Urothelium cell line (cell line): ENCODE results near the gene GRAMD2B.

Source experiments
- DNase-seq: peaks from one replicate; pipeline ENCODE4 v3.0.0; 2011; ENCODE audit warnings: low spot score, mixed read lengths
- FAIRE-seq: peaks from 2 replicates; lab custom pipeline; 2011; peaks lifted over from hg19 to GRCh38; lab: Jason Lieb, UNC

The GRAMD2B gene

GRCh38 chr5:126472538-126472889 is 49.3 kb downstream of the GRAMD2B start:
- no peak for DNase-seq
- FAIRE-seq, result no peak

DNA sequence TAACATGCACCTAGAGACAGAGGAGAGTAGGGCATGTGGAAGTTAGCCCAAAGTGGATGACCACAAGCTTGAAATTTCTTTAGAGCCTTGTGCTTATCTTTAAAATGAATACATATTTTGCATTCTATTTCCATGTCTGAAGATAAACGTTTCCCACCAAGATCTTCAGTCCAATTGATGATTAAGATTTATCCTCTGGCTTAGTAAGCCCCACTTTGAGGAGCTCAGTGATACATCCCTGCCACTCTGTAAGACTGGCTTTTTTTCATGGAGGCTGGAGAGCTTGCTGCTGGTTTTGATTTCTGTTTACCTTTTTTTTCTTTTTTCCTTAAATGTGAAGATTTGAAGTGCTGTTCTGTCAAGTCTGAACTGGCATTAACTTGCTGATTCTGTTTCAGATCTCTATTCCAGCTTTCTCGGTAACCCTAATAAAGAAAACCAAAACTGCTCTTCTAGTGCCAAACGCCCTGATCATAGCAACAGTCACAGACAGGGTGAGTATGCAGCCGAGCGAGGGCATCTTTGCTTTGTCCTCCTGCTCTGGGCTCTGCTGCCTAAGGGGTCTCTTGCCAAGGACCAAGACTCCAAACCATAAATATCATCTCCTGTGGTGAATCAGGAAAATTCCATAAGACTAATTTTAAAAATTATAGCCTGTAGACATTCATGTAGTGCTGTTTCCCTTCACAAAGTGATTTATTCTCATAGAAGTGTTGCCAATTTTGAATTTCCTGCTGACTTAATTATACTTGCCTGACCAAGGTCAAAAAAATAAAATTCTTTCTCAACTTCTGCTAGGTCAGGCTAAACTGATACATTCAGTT is 54.3 kb downstream of the GRAMD2B start:
- DNase-seq, result no peak
- FAIRE-seq, result no peak

DNA sequence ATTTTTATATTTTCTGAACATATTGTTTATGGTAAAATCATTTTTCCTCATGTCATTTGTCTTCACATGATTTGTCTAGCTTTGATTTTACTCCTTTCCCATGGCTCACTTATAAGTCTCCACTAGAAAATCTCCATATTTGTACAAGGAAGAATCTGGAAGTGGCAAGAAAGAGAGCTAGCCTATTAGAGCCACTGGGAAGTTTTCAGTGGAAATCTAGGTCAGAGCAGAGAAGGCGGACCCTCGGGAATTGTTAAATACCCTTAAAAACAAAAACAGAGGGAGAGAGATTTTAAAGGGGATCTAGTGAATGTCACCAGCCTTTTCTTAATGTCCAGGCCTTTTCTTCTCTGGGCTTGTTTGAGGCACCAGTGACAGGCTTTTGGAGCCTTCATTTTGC is 56.6 kb downstream of the GRAMD2B start:
- FAIRE-seq (no peak), DNase-seq (no peak)

DNA sequence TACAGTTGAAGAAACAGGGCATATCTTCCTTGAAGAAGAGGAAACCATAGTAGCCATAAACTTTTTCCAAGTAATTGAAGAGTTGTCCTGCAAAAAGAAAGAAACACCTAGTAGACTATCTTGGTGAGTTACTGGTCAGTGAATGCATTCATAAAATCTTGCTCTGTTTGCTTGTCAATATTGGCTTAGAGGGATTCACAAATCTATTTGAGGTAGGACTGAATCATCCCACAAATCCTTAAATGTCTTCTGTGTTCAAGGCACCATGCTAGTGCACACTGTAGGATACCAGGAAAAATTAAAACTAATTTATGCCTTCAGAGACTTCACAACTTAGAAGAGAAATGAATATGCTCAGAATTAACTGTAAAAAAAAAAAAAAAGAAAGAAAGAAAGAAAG is 57.6 kb downstream of the GRAMD2B start:
- FAIRE-seq, result no peak
- no peak for DNase-seq

DNA sequence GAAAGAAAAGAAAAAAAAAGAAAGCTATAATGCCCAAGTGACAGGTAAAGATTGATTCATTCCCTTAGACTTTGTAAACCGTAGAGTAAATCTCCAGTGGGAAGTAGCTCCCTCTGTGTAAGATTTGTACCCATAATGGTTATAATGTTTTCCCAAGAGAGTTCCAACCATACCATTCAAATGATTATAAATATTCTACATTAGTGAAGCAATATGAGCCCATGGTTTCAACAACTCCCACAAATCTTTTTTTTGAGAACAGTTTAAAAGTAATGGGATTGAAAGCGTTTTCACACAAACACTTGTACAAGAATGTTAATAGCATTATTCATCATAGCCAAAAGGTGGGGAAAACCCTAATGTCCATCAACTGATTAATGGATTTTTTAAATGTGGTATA is 58.0 kb downstream of the GRAMD2B start:
- FAIRE-seq, result no peak

GRCh38 chr5:126482591-126482990 is 59.4 kb downstream of the GRAMD2B start:
- DNase-seq, result no peak
- FAIRE-seq, result no peak

More for the DNA sequence above, 58.0 kb downstream of the GRAMD2B start:
- no peak for DNase-seq

DNA sequence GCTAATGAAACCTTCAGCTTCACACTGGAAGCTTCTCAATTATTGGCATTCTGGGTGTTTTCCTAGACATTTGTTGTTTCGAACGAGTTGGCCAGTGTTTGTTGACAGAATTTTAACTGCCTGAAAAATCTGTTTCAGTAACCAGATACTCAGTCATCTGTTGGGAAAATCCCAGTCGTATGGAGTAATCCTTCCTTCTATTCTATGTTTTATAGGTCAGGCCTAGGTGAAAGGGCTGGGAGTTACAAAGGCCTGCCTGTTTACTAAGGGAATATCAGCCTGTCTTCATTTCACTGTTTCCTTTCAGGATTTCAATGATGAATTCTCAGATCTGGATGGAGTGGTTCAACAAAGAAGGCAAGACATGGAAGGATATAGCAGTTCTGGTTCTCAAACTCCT is 59.9 kb downstream of the GRAMD2B start:
- no peak for DNase-seq
- no peak for FAIRE-seq

DNA sequence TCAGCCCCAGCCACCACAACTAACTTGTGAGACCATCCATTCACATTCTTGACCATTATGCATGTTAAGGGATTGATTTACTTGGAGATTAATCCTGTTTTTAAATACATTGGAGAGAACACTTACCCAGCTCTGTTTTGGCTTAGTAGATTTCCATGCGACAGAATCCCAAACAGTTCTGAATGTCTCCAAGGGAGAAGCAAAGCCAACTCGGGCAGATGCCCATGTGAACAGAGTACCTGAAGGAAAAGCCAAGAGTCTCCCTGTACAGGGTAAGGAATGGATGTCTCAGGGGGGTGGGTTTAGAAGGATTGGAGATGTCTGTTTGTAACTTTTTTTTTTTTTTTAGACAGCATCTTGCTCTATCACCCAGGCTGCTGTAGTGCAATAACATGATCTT is 61.0 kb downstream of the GRAMD2B start:
- DNase-seq, result no peak
- no peak for FAIRE-seq

DNA sequence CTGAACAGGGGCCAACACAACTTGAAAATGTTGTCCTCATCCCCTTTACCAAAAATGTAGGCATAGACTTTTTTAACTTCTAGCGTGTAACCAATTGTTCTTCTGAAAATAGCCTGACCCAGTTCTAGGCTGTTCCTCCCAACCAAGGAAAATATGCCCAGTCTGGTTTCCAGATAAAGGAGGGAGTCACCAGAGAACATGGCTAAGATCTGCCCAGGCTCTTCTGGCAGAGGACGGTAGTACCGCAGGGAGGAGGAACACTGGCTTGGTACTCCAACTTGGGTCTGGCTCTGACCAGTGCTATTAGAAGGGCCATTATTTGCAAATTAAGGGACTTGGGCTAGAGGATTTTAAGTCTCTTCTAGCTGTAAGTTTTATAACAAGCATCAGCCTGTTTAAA is 63.1 kb downstream of the GRAMD2B start:
- DNase-seq (no peak), FAIRE-seq (no peak)

GRCh38 chr5:126487596-126487995 is 64.4 kb downstream of the GRAMD2B start:
- FAIRE-seq (no peak), DNase-seq (no peak)

DNA sequence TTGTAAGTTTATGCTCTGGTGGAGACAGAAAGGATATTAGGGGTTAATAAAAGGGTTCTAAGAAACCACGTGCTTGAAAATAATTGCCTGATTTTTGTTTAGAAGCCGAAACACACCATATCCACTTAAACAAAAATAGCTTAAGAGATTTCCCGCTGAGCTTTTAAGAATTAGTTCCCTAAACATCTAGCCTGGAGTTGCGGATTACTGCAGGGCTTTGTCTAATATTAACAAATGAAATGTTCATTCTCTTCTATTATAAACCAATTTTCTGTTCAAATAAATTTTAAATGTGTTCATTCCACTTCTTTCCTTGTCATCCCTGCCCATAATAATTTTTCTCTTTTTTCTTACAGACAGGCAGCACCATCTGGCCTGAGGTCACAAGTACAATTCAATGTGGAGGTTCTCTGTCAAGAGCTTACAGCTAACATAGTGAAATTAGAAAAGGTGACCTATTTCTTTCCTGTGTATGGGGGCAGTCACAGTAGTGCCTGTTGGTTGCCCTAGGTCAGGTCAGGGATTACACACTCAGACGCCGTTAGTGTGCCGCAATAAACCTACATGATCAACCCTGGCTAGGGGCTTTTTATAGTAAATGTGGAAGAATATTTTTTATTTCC is 65.3 kb downstream of the GRAMD2B start:
- FAIRE-seq (no peak), DNase-seq (no peak)

GRCh38 chr5:126490167-126490940 is 67.1 kb downstream of the GRAMD2B start:
- FAIRE-seq (no peak), DNase-seq (no peak)

GRCh38 chr5:126492939-126493338 is 69.7 kb downstream of the GRAMD2B start:
- FAIRE-seq, result no peak
- no peak for DNase-seq

DNA sequence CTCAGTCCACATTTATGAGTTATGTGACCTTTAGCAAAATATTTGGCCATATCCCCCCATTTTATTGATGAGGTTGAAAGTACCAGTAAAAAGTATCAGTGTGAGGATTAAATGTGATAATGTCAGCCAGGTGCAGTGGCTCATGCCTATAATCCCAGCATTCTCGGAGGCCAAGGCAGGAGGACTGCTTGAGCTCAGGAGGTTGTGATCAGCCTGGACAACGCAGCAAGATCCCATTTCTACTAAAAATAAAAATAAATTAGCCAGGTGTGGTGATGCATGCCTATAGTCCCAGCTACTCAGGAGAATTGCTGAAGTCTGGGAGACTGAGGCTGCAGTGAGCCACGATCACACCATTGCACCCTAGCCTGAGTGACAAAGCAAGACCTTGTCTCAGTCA is 71.2 kb downstream of the GRAMD2B start:
- no peak for DNase-seq
- FAIRE-seq, result no peak

DNA sequence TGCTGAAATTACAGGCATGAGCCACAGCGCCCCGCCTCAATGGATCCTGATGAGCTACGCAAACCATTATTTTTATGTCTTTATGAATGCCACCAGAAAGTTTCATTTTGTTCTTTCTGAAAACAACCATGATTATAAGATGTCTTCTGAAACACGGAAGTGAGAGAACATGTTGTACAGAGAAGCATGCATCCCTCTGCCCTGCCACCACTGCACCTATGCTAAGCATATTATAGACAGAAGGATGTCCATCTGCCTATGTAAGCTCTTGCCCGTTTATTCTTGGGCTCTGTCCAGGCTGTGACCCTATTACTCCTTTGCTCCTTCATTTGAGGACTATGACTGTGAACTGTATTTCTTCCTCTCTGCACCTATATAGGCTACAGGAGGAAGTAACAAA is 74.3 kb downstream of the GRAMD2B start:
- FAIRE-seq (no peak), DNase-seq (no peak)

DNA sequence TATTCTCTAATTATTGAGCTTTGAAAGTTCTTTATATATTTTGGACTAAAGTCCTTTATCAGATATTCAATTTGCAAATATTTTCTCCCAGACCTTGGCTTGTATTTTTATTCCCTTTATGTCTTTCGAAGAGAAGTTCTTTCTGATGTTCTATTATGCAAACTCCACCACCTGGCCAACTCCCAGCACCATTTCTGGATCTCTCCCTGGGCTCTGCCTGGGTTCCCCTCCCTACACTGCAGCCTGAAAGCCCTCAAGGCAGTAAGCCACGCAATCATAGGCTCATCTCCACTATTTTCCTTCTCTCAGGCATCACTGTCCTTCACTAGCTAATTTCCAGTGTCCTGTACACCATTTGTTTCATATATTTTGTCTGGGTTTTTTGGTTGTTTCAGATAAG is 76.1 kb downstream of the GRAMD2B start:
- DNase-seq, result no peak
- FAIRE-seq, result no peak

- no peak for DNase-seq
- no peak for FAIRE-seq
Observed at GRCh38 chr5:126499853-126500342, 76.7 kb downstream of the GRAMD2B start.

DNA sequence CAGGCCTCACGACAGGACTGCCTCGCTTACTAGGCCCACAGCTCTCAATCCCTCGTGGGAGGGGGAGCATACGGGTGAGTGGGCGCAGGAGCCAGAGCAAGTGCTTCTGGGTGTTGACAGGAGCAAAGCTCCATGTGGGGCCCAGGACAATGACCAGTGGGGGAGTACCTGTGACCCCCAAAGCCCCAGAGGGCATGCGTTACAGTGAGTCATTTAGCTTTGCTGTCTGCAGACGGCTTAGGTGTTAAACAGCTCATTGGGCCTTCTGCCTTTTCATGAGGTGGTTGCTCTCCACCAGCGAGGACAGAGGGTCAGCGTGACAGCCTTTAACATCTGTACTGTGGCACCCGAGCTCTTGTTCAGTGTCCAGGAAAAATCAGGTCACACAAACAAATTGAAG is 78.2 kb downstream of the GRAMD2B start:
- no peak for FAIRE-seq
- no peak for DNase-seq

GRCh38 chr5:126503602-126504104 is 80.4 kb downstream of the GRAMD2B start:
- no peak for DNase-seq

GRCh38 chr5:126506079-126506478 is 82.9 kb downstream of the GRAMD2B start:
- FAIRE-seq (no peak), DNase-seq (no peak)

More at GRCh38 chr5:126503602-126504104, 80.4 kb downstream of the GRAMD2B start:
- no peak for FAIRE-seq

- FAIRE-seq, result no peak
- no peak for DNase-seq
Observed at GRCh38 chr5:126508251-126508961, 85.2 kb downstream of the GRAMD2B start.
